Cardiac fibroblast (primary cell): ENCODE results near the gene NR6A1.

Experiments used
- DNase-seq, 2 donors: peaks; one replicate each; pipeline versions ENCODE4 v3.0.0 to v3.0.0-alpha.2; 2010; ENCODE audit warnings: low read depth in 2 of 2
- H3K4me3 ChIP-seq, 2 donors: replicated peaks in 1 of 2; 1 replicate in 1 of 2; 2 replicates in 1 of 2; pipeline ENCODE4 v1.5.1; 2011; ENCODE audit warnings: low read depth in 2 of 2, low read length in 2 of 2, mild to moderate bottlenecking in 2 of 2, moderate library complexity in 1 of 2
- TF ChIP-seq, protein P1 (sequence below): IDR thresholded peaks from one replicate; pipeline ENCODE4 v1.5.1; 2011; ENCODE audit warnings: low read depth, mild to moderate bottlenecking, low read length, inconsistent platforms

NR6A1 gene

DNA sequence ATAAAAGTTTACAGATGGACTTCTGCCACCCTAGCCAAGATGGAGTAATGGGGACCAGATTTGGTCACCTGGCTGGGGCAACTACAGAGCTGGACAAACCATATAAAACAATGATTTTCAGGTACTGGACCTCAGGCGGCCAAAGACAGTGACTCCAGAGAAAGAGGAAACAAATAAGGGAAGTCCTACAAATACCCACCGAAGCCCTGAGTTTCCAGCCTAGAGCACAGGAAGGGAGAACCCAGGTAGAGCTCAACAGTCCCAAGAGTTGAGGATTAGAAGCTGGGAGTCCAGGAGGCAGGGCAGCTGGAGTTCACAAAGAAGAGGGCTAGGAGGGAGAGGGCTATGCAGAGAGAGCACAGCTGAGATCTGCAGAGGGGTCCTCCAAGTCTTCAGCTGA lies 157.3 kb downstream of the NR6A1 start:
- no peak for DNase-seq
- TF ChIP-seq, protein P1, sequence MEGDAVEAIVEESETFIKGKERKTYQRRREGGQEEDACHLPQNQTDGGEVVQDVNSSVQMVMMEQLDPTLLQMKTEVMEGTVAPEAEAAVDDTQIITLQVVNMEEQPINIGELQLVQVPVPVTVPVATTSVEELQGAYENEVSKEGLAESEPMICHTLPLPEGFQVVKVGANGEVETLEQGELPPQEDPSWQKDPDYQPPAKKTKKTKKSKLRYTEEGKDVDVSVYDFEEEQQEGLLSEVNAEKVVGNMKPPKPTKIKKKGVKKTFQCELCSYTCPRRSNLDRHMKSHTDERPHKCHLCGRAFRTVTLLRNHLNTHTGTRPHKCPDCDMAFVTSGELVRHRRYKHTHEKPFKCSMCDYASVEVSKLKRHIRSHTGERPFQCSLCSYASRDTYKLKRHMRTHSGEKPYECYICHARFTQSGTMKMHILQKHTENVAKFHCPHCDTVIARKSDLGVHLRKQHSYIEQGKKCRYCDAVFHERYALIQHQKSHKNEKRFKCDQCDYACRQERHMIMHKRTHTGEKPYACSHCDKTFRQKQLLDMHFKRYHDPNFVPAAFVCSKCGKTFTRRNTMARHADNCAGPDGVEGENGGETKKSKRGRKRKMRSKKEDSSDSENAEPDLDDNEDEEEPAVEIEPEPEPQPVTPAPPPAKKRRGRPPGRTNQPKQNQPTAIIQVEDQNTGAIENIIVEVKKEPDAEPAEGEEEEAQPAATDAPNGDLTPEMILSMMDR, result no peak
- no peak overlapping the region for H3K4me3 ChIP-seq

DNA sequence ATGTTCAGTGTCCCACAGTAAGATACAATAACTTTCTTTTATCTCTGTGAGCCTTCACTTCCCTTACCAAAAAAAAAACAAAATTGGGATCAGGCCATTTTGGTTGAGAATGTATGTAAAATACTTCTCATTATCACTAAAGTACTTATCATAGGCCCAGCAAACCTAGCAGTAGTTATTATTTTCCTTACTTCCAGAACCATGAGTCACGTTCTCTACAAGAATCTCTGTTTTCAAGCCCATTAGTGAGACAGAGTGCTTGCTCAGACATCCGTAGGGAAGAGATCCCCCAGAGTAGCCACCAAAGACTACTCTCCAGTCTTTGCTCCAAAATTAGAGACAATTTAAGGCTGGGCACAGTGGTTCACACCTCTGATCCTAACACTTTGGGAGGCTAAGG lies 160.0 kb downstream of the NR6A1 start:
- H3K4me3 ChIP-seq, result no peak overlapping the region
- TF ChIP-seq, protein P1, result no peak
- no peak for DNase-seq

GRCh38 chr9:124606027-124606426 lies 165.1 kb downstream of the NR6A1 start:
- TF ChIP-seq, protein P1, result no peak
- H3K4me3 ChIP-seq, result no peak overlapping the region
- no peak for DNase-seq

GRCh38 chr9:124605258-124605657 lies 165.9 kb downstream of the NR6A1 start:
- no peak for DNase-seq
- no peak overlapping the region for H3K4me3 ChIP-seq
- TF ChIP-seq, protein P1, result no peak

- TF ChIP-seq, protein P1, result no peak
- no peak for DNase-seq
- no peak overlapping the region for H3K4me3 ChIP-seq
Observed at GRCh38 chr9:124602632-124603031, 168.5 kb downstream of the NR6A1 start.

DNA sequence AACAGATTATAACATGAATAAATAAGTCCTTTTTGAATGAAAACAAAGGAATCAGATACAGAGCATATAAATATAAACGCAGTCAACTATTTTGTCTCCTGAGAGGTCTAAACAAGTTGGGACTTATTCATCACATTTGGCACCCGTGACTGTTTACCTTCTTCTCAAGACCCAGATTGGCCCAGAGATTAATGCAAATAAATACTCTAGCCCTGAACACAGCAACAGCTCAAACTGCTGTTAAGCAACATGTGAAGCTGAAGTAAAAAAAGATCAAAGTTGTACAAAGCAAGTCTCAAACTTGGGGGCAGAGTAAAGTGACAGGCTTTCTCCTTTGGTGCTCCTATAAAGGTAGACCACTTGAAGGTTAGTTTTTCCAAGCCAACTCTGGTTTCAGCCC lies 168.9 kb downstream of the NR6A1 start:
- no peak overlapping the region for H3K4me3 ChIP-seq
- TF ChIP-seq, protein P1, result no peak
- DNase-seq, result peak in 1 of 2 donors; percentile 7

DNA sequence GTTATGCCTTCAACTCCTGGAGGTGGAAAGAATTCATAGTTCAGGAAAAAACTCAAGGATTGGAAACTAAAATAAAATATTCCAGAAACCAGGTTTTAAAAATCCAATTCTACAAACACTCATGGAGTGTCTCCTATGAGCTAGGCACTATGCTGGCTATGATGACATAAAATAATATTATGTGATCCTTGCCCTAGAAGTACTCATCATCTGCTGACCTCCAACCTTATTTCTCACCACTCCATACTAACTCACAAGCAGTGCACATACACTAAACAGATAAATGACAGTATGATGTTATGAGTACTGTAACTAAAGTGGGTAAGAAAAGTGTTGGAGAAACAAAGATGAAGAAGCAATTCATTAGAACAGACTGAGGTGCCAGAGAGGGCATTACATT lies 170.7 kb downstream of the NR6A1 start:
- TF ChIP-seq, protein P1, result no peak
- no peak overlapping the region for H3K4me3 ChIP-seq
- peak in 1 of 2 donors; percentile 4 for DNase-seq
